Measurements from ENCODE around the gene C19orf85. TPM values are rescaled to one million over a fixed set of nuclear protein-coding genes. Genes with fewer than 3 reads are reported as not detected.
A peak's percentile ranks its signal among the peaks of the same experiment; 100 is the strongest.

The C19orf85 gene
- total RNA-seq, 1 donor from 2014 or later = not detected

DNA sequence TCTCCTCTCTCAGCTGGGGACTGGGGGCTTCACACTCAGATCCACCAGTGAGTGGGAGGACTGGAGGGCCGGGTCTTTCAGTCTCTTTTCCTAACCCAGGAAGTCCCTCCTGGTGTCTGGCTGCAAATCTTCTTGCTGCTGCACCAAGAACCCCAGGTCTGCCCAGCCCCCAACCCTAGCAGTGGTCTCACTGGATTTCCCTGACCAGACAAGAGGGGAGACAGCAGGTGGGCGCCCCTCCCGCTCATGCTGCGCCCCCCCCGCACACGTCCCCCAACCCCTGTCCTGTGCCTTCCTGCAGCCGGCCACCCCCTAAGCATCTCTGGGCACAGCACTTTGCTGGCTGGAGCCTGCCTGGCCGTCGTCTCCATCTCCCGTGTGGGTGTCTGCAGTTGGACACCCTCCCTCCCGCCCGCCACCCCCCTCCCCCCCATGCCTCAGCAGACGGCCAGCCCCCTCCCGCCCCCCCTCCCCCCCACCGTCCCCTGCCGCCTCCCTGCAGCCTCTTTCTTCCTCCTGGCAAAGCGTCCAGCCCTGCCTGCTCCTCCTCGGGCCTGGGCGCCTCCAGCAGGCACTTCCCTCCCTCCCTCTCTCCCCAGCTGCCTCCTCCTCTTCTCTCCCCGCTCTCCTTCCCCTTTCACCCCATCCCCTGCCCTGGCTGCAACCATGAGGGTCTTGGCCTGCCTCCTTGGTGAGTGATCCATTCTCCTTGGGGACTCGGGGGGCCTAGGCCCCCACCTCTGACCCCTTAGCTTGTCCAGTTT is 23.6 kb upstream of the C19orf85 start, which contains the start of gene SSC5D:
Gene SSC5D, plus strand, starts transcription at position 513 of the 764 bp plus-strand sequence. Its CDS starts 154 bp downstream, at position 667.
- Mint-ChIP-seq H3K4me3 (peak within 1 kb of the TSS; percentile 86), H3K27me3 (ENCODE audit: low read depth) (peaks cover 7% of the 10 kb centered on the region), H3K9me3 (no peaks in the 10 kb centered on the region), H3K27ac (ENCODE audit: unreplicated experiment) (peak within 1 kb of the TSS; percentile 93), H3K4me1 (peaks cover 19% of the 10 kb centered on the region), H3K36me3 (ENCODE audit: low read depth) (no peaks in the 10 kb centered on the region)
- TF ChIP-seq, protein P1, sequence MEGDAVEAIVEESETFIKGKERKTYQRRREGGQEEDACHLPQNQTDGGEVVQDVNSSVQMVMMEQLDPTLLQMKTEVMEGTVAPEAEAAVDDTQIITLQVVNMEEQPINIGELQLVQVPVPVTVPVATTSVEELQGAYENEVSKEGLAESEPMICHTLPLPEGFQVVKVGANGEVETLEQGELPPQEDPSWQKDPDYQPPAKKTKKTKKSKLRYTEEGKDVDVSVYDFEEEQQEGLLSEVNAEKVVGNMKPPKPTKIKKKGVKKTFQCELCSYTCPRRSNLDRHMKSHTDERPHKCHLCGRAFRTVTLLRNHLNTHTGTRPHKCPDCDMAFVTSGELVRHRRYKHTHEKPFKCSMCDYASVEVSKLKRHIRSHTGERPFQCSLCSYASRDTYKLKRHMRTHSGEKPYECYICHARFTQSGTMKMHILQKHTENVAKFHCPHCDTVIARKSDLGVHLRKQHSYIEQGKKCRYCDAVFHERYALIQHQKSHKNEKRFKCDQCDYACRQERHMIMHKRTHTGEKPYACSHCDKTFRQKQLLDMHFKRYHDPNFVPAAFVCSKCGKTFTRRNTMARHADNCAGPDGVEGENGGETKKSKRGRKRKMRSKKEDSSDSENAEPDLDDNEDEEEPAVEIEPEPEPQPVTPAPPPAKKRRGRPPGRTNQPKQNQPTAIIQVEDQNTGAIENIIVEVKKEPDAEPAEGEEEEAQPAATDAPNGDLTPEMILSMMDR (conservative IDR thresholded peaks at IDR 0.05) = no peak
- DNase-seq (ENCODE audit: low read depth, low spot score) = no peak

DNA sequence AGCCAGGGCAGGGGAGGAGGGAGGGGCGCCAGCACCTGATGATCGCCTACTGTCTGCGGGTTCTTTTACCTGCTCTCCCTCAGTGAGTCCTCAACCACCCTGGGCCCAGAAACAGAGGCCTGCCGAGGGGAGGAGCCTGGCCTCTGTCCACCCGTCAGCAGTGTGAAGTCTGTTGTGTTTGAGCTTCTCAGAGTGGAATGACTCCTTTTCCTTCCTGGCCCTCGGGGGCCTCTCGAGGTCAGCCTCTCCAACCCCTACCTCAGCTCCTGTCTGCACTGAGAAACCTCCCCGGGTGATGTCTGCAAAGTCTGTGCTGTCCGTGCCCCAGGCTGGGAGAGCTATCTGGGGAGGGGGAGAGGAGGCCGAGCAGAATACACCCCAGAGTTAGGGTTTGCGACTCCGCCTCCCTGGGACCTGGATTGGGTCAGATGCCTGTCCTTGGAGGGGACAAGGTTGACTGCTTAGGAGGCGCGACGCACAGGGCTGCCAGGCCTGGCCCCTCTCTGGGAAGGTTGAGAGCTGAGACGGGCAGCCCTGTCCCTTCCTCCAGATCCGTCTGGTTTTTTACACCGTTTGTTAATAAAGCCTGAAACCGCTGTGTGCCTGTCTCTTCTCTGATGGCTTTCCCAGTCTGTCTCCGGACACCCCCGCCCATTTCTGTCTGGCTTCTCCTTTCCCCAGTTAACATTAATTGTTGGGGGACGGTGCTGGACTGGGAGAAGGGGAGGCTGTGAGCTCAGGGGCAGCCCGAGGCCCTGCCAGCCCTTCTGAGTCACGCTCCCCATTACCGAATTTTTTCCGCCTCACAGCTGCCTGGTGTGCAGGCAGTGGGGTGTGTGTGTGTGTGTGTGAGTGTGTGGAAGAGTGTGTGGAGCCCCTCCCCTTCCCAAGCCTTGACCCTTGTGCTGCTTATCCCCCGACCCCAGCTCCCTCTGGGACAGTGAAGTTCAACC is 22.7 kb upstream of the C19orf85 start:
- H3K4me1 Mint-ChIP-seq = peaks cover 19% of the 10 kb centered on the region
- H3K4me3 Mint-ChIP-seq = peak overlapping the region; percentile 86
- TF ChIP-seq, protein P1 (conservative IDR thresholded peaks at IDR 0.05) = no peak
- DNase-seq (ENCODE audit: low read depth, low spot score) = peak; percentile 39
- H3K36me3 Mint-ChIP-seq (ENCODE audit: low read depth) = no peaks in the 10 kb centered on the region
- H3K9me3 Mint-ChIP-seq = no peaks in the 10 kb centered on the region
- H3K27me3 Mint-ChIP-seq (ENCODE audit: low read depth) = peaks cover 7% of the 10 kb centered on the region
- peak overlapping the region; percentile 93 for H3K27ac Mint-ChIP-seq (ENCODE audit: unreplicated experiment)

- no peaks in the 10 kb centered on the region for H3K36me3 Mint-ChIP-seq (ENCODE audit: low read depth)
- H3K27me3 Mint-ChIP-seq (ENCODE audit: low read depth) = peaks cover 3% of the 10 kb centered on the region
- peak overlapping the region; percentile 93 for H3K27ac Mint-ChIP-seq (ENCODE audit: unreplicated experiment)
- TF ChIP-seq, protein P1 (conservative IDR thresholded peaks at IDR 0.05) = no peak
- peaks cover 19% of the 10 kb centered on the region for H3K4me1 Mint-ChIP-seq
- H3K9me3 Mint-ChIP-seq = no peaks in the 10 kb centered on the region
- peak overlapping the region; percentile 90 for H3K4me3 Mint-ChIP-seq
- no peak for DNase-seq (ENCODE audit: low read depth, low spot score)
Observed at GRCh38 chr19:55486043-55486970, 21.8 kb upstream of the C19orf85 start.

DNA sequence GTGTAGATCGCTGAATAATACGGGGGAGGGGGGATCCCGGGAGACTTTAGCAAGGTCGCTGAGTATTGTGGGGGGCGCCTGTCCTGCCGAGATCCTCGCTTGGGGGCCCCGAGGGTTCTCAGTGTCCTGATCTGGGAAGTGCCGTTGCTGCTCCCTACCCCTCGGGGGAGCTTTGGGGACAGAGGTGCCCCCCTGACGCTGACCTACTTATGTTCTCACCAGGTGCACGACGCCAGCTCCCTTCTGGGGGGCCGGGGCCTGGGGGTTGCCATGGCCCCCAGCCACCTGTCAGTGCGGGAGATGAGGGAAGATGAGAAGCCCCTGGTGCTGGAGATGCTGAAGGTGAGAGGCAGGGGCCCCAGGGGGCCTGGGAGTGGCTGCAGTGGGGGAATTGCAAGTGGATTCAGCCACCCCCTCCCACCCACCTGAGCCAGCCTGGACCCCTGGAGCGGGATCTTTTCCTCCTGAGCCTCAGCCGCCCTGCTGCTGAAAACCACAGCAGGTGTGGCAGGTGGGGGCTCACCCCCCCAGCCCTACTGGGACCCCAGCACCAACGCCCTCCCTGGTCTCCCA is 21.0 kb upstream of the C19orf85 start:
- Mint-ChIP-seq H3K36me3 (ENCODE audit: low read depth) (no peaks in the 10 kb centered on the region), H3K9me3 (no peaks in the 10 kb centered on the region), H3K4me3 (peak overlapping the region; percentile 90), H3K27me3 (ENCODE audit: low read depth) (peaks cover 3% of the 10 kb centered on the region), H3K4me1 (peaks cover 19% of the 10 kb centered on the region), H3K27ac (ENCODE audit: unreplicated experiment) (peak overlapping the region; percentile 96)
- TF ChIP-seq, protein P1 (conservative IDR thresholded peaks at IDR 0.05) = no peak
- DNase-seq (ENCODE audit: low read depth, low spot score) = no peak

Data from neural crest cell (in vitro differentiated cells).